Ovary (tissue), 3 donors: Measurements from ENCODE around the gene TXNDC11.

Source experiments
- EP300 ChIP-seq: sonication (generic); formaldehyde crosslinking; IDR thresholded peaks from one replicate; pipeline ENCODE4 v1.6.1; 2017; ENCODE audit warnings: antibody characterized with exemption
- POLR2A ChIP-seq: fragments of 450-650 bp; IDR thresholded peaks from one replicate; pipeline ENCODE4 v1.6.1; 2017; ENCODE audit warnings: antibody characterized with exemption, mild to moderate bottlenecking, moderate library complexity
- TF ChIP-seq, protein P1 (sequence below), 3 donors: fragments of 450-650 bp in 2 of 3; fragments of 200-600 bp in 1 of 3; IDR thresholded peaks; one replicate each; pipeline versions ENCODE4 v1.5.1 to v1.8.0; 2016 to 2022; ENCODE audit warnings: antibody characterized with exemption in 3 of 3, mild to moderate bottlenecking in 1 of 3
- donor health status: DM: no; HTN: no; CAD: no.

GRCh38 chr16:11783319-11784037 lies 40.8 kb upstream of the TXNDC11 start:
- TF ChIP-seq, protein P1, sequence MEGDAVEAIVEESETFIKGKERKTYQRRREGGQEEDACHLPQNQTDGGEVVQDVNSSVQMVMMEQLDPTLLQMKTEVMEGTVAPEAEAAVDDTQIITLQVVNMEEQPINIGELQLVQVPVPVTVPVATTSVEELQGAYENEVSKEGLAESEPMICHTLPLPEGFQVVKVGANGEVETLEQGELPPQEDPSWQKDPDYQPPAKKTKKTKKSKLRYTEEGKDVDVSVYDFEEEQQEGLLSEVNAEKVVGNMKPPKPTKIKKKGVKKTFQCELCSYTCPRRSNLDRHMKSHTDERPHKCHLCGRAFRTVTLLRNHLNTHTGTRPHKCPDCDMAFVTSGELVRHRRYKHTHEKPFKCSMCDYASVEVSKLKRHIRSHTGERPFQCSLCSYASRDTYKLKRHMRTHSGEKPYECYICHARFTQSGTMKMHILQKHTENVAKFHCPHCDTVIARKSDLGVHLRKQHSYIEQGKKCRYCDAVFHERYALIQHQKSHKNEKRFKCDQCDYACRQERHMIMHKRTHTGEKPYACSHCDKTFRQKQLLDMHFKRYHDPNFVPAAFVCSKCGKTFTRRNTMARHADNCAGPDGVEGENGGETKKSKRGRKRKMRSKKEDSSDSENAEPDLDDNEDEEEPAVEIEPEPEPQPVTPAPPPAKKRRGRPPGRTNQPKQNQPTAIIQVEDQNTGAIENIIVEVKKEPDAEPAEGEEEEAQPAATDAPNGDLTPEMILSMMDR (IDR thresholded peaks at IDR 0.05) = no peak
- TF ChIP-seq EP300 = no peak
- TF ChIP-seq POLR2A = no peak
